Measurements from ENCODE around the gene EEF1AKMT3. TPM values are rescaled to one million over a fixed set of nuclear protein-coding genes. Genes with fewer than 3 reads are reported as not detected.

The EEF1AKMT3 gene
- total and polyA plus RNA-seq, 9 of the 15 experiments (the other 6 are each of a cell fraction or from before 2014, with no cell fraction given): 4.1 to 17.2 (median 7.9) TPM

DNA sequence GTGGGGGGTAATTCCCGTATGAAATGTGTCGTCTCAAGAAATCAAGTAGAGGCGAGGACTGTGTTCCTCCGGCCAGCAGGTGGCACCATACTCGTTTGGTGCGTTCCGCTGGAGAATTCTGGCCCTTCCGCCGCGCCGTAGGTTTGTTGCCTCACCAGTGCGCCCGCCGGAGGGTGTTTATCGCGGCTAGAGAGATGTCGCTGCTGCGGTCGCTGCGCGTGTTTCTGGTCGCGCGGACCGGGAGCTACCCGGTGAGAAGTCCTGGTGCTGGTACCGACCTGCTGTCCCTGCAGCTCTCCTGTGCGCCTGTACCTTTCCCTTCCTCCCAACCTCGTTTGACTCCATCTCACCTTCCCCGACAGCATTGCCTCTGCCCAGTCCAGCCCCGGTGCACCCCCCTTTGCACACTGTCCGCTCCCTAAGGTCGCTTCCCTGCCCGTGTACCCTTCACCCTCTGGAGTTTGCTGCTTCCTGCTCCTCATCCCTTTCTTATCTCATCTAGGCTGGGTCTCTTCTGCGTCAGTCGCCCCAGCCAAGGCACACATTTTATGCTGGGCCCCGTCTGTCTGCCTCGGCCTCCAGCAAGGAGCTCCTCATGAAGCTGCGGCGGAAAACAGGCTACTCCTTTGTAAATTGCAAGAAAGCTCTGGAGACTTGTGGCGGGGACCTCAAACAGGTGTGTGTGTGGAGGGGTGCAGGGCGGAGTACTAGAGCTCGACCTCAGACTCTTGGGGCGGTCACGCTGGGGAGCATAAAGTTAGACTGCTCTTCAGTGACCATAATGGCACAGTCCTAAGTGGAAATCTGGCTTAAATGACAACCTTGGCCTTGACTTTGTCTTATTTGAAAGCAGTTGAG is 10.4 kb downstream of the EEF1AKMT3 start, which contains the start of gene TSFM (continued):
- TF ChIP-seq, protein P1, sequence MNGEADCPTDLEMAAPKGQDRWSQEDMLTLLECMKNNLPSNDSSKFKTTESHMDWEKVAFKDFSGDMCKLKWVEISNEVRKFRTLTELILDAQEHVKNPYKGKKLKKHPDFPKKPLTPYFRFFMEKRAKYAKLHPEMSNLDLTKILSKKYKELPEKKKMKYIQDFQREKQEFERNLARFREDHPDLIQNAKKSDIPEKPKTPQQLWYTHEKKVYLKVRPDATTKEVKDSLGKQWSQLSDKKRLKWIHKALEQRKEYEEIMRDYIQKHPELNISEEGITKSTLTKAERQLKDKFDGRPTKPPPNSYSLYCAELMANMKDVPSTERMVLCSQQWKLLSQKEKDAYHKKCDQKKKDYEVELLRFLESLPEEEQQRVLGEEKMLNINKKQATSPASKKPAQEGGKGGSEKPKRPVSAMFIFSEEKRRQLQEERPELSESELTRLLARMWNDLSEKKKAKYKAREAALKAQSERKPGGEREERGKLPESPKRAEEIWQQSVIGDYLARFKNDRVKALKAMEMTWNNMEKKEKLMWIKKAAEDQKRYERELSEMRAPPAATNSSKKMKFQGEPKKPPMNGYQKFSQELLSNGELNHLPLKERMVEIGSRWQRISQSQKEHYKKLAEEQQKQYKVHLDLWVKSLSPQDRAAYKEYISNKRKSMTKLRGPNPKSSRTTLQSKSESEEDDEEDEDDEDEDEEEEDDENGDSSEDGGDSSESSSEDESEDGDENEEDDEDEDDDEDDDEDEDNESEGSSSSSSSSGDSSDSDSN (IDR thresholded peaks at IDR 0.05; ENCODE audit: borderline replicate concordance in 1 of 2, low read depth in 2 of 2, low read length in 2 of 2): peak in 1 of 2 experiments; percentile 35; a peak in 1 of 4 replicates
- TF ChIP-seq NFYB (IDR thresholded peaks at IDR 0.05; ENCODE audit: extremely low read depth, insufficient read length) (no peak), SNAPC5 (CRISPR knock-in tag; IDR thresholded peaks at IDR 0.05) (no peak), KDM1A (IDR thresholded peaks at IDR 0.05) (no peak), BDP1 (IDR thresholded peaks at IDR 0.05; ENCODE audit: insufficient read depth, insufficient read length) (no peak), AFF1 (IDR thresholded peaks at IDR 0.05; ENCODE audit: low read depth in 1 of 2, partially characterized antibody in 2 of 2) (peak; percentile 51 to 81), POLR3A (IDR thresholded peaks at IDR 0.05; ENCODE audit: borderline replicate concordance, extremely low read depth, insufficient read depth, insufficient read length) (no peak), E2F4 (CRISPR knock-in tag; IDR thresholded peaks at IDR 0.05; ENCODE audit: low read depth) (peak; percentile 29; the same call in 1 of the 2 replicates), BACH1 (tag; IDR thresholded peaks at IDR 0.05) (no peak), ZBTB8A (IDR thresholded peaks at IDR 0.05; ENCODE audit: partially characterized antibody) (no peak)

Data from K562 (cell line).